ENCODE data around the gene DPP9.

DNA sequence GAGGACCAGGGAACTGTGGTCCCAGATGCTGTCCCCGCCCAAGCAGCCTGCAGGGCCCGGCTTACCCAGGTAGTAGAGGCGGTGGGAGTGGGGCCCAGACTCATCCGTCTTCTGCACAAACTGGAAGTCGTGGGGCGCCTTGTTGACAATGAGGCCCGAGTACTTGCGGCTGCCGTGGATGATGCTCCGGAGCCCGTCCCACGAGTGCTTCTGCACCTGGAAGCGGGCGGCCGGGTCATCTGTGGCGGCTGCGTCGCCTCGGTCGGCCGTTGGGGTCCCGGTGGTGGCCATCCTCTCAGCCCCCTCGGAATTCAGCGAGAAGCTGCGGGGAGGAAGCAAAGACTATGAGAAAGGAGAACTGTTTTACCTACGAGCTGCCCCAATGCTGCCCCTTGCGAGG, 9.6 kb downstream of the DPP9 start:
- no peak for TF ChIP-seq MXI1 (IDR thresholded peaks at IDR 0.05; ENCODE audit: borderline replicate concordance, low read depth, low read length)
- no peak for TF ChIP-seq SMC3 (IDR thresholded peaks at IDR 0.05; ENCODE audit: low read depth, low read length)
- TF ChIP-seq, protein P1, sequence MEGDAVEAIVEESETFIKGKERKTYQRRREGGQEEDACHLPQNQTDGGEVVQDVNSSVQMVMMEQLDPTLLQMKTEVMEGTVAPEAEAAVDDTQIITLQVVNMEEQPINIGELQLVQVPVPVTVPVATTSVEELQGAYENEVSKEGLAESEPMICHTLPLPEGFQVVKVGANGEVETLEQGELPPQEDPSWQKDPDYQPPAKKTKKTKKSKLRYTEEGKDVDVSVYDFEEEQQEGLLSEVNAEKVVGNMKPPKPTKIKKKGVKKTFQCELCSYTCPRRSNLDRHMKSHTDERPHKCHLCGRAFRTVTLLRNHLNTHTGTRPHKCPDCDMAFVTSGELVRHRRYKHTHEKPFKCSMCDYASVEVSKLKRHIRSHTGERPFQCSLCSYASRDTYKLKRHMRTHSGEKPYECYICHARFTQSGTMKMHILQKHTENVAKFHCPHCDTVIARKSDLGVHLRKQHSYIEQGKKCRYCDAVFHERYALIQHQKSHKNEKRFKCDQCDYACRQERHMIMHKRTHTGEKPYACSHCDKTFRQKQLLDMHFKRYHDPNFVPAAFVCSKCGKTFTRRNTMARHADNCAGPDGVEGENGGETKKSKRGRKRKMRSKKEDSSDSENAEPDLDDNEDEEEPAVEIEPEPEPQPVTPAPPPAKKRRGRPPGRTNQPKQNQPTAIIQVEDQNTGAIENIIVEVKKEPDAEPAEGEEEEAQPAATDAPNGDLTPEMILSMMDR (conservative IDR thresholded peaks at IDR 0.05; ENCODE audit: low read depth, low read length) = no peak
- no peak for TF ChIP-seq FOS (IDR thresholded peaks at IDR 0.05; ENCODE audit: low read depth, low read length)
- TF ChIP-seq MAFK (IDR thresholded peaks at IDR 0.05; ENCODE audit: low read depth, low read length) = no peak
- TF ChIP-seq POLR2A (IDR thresholded peaks at IDR 0.05; ENCODE audit: low read depth, low read length) = no peak
- TF ChIP-seq BHLHE40 (IDR thresholded peaks at IDR 0.05; ENCODE audit: low read depth, low read length) = no peak
- TF ChIP-seq, protein P2, sequence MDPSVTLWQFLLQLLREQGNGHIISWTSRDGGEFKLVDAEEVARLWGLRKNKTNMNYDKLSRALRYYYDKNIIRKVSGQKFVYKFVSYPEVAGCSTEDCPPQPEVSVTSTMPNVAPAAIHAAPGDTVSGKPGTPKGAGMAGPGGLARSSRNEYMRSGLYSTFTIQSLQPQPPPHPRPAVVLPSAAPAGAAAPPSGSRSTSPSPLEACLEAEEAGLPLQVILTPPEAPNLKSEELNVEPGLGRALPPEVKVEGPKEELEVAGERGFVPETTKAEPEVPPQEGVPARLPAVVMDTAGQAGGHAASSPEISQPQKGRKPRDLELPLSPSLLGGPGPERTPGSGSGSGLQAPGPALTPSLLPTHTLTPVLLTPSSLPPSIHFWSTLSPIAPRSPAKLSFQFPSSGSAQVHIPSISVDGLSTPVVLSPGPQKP (IDR thresholded peaks at IDR 0.05; ENCODE audit: borderline replicate concordance, low read depth, low read length) = no peak

Measured in IMR-90 (cell line).